GM18861 (cell line): ENCODE data around the gene PCSK5.
"Not testable (repeated sequence)": the region's sequence is repeated elsewhere in the genome, so short reads cannot be mapped to it uniquely, and the experiment has no call there.

Source experiments
- ATAC-seq: cut with Tn5 transposase; IDR thresholded peaks from one replicate; pipeline ENCODE4 v1.9.1; 2021; ENCODE audit not compliant: unreplicated experiment

PCSK5 gene

DNA sequence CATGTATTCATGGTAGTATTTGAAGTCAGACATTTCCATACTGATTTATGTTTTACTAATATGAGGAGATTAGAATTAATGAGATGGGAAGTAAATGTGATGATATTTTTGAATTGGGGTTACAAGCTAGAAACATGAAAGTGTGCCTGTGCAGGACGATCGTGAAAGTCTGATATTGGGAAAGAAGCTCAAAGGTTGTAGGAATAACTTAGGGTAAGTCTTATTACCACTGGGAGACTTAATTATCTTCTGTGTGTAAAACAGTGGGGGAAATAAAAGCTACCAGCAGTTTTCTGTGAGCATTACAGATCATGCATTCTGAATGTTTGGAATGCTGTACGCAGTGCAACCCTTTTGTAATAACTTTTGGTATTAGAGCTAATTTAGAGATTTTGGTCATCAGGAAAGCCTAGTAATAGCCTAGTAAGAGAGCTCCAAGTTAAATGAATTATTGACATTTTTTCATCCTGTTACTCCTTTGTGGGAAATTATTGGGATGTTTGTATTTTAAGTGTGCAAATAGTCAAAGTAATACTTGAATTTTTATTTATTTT lies 153.9 kb downstream of the PCSK5 start:
- ATAC-seq: no peak

DNA sequence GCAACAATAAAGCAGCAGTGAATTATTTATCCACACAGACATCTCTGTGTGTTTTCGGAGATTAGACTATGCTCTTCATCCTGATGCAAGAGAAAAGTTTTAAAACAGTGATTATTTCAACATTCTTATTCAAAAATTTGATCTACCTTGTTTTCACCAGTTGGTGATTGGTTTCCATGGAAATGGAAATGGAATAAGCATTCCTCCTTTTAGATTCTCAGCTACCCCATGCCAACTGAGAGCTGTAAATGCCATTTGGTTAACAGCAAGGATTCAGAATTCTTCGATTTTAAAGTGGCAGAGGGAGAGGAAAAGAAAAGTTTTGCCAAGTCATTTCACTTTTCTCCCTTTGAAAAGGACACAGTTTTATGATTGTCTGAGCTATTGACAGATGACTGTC lies 154.7 kb downstream of the PCSK5 start:
- ATAC-seq: no peak

DNA sequence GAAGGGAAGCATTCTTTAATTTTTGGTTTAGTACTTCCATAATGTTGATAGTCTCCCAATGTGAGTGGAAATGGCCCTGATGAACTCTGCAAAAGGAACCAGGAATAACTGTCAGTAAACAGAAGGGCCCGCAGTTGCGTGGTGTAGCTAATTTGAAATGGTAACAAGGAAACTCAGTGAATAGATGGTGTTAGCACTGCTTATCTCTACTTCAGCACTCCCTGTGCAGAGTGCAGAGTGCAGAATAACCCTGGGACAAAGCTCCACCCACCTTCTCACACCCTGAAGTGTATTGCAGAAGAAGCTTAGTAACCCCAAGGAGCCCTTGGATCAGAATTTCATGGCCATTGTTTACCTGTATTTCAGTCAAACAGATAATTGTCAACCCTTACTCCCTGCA lies 158.9 kb downstream of the PCSK5 start:
- no peak for ATAC-seq

DNA sequence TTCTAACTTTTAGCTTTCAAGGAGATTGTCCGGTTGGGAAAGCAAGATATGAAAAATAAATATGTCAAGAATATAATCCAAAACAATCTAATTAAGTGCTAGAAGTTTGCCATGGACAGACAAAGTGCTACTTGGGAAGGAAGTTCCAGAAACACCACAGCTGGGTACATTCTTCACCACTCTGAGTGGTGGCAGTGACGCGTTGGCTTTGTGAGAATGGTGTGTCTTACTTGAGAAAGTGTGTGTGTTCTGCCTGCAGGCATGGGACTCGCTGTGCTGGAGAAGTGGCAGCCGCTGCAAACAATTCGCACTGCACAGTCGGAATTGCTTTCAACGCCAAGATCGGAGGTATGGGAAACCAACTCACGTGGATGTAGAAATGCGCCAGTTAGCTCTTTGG lies 177.2 kb downstream of the PCSK5 start:
- no peak for ATAC-seq

DNA sequence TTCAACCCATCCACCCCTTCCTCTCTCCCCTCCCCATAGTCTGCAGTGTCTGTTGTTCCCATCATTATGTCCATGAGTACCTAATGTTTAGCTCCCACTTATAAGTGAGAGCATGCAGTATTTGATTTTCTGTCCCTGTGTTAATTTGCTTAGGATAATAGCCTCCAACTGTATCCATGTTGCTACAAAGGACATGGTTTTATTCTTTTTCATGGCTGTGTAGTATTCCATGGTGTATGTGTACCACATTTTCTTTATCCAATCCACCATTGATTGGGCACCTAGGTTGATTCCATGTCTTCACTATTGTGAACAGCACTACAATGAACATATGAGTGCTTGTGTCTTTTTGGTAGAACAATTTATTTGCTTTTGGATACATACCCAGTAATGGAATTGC lies 187.1 kb downstream of the PCSK5 start:
- ATAC-seq: no peak

DNA sequence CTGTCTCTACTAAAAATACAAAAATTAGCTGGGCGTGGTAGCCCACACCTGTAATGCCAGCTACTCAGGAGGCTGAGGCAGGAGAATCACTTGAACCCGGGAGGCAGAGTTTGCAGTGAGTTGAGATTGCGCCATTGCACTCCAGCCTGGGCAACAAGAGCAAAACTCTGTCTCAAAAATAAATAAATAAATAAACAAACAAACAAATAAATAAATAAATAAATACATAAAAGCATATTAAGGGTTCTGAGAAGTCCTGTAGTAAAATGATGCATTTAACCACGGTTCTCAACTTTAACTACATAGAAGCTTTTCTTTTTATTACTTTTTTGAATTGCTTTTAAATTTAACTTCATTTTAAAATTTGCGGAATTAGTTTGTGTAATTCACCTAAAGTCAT lies 190.8 kb downstream of the PCSK5 start:
- not testable (repeated sequence) for ATAC-seq

DNA sequence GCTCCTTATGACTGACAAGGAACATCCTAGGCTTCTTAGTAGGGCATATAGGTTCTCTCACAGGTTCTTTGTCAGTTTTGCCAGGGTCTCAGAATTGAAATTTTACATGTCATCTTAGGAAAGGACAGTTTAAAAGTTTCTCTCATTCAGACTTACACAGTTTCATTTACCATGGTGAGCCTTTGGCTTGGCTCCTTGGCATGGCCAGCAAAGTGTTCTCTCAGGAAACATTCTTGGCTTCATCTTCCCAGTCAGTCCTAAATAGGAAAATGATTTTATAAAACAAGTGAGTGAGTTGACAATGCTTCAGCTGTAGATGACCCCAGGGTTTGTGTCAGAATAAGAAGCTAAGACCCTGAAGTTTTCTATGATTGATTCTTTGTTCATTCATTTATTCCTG lies 191.6 kb downstream of the PCSK5 start:
- no peak for ATAC-seq

DNA sequence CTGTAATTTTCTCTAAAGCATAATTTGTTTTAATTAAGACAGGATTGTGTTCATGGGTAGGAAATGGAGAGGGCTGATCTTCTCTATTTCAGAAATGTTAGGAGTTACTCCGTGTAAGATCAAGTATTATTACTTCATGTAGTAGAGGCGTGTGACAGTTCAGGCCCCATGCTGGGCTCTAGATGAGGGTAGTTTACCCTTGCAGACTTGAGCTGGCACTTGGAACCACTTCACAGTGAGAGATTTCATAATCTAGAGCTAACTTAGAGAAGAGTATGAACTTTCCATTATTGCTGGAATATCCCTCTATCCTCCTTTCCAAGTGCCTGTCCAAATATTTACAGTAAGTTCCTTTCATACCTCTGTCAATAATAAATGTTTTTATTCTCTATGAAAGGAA lies 195.1 kb downstream of the PCSK5 start:
- ATAC-seq: no peak

DNA sequence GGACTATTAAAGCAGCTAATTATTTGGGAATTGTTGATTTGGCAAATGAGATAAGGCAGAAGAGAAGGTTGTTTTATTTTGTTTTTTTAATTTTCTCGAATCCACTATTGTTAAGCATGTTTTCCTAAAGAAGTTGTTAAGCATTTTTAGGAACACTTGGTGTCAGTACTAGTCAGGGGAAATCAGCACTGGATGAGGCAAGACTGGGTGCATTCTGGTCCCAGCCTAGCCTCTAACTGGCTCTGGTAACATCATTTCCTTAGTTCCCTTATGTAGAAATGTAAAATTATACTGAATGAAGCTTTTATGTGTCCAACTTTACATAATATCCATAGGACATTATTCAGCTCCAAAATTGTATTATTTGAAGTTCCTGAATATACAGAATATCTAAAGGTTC lies 196.1 kb downstream of the PCSK5 start:
- ATAC-seq: no peak

DNA sequence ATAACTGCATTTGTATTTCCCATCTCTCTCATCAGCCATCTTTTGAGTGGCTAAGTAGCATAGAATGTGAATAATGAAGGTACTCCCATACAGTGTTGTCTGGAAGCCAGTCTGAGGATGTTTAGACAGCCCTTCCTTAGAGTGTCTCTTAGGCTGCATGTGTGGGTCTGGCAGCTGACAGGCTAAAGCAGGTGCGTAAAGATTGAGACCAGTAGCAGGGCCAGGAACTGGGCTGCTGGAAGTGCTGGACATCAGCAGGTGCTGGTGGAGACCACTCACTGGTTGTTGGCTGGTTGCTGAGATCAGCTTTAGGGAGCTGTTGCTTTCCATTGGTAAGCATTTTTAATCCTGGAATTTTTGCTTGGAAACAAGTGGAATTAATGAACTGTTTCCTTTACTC lies 197.5 kb downstream of the PCSK5 start:
- ATAC-seq: no peak

DNA sequence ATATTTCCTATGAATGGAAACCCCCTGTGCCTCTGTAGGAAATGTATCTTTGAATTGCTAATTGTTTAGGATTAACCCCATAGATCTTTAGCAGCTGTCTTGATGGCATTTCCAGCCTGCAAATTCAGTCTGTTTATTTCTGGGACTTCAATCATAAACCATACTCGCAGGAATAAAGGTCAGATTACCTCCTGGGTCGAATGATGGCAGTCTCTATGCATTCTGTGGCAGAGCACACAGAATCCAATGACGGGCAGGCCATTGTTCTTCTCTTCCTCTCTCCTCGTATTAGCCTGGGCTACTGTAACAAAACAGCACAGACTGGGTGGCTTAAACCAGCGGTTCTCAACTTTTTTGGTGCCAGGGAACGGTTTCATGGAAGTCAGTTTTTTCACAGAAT lies 199.9 kb downstream of the PCSK5 start:
- ATAC-seq: no peak

DNA sequence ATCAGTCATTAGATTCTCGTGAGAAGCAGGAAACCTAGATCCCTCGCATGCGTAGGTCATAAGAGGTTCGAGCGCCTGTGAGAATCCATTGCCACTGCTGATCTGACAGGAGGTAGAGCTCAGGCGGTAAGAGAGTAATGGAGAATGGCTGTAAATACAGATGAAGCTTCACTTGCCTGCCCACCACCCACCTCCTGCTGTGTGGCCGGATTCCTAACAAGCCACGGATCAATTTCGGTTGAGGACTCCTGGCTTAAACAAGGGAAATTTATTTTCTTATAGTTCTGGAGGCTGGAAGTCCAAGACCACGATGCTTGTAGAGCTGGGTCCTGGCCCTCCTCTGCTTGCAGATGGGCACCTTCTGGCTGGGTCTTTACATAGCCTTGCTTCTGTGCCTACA lies 200.4 kb downstream of the PCSK5 start:
- ATAC-seq: no peak

DNA sequence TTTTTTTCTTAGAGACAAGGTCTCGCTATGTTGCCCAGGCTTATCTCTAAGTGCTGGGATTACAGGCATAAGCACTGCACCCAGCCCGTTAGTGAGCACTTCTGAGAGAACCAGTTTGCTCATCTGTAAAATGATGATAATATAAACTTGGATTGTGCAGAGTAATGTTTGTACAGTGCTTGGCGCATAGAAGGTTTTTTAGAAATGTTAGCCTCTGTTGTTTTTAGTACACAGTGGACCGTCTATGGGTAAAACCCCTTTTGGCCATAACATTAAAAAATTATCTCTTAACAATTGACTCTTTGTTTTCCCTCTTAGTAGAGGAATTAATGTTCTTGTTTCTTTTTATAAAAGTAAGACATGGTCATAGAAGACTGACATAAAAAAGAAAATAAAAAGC lies 202.1 kb downstream of the PCSK5 start:
- no peak for ATAC-seq

DNA sequence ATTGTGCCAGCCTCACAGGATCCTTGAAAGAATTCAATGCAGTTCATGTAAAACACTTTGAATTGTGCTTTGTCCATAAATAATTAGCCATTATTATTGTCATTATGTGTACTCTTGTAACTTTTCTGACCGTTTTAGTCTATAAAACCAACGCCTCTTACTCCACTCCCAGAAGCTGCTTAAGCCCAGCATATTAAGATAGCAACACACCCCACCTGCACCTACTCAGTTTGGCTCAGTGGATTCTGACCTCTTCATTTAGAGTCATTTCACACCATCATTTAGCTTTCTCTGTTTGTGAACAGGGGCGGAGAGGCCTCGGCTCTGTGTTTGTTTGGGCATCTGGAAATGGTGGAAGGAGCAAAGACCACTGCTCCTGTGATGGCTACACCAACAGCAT lies 205.1 kb downstream of the PCSK5 start:
- ATAC-seq: no peak

DNA sequence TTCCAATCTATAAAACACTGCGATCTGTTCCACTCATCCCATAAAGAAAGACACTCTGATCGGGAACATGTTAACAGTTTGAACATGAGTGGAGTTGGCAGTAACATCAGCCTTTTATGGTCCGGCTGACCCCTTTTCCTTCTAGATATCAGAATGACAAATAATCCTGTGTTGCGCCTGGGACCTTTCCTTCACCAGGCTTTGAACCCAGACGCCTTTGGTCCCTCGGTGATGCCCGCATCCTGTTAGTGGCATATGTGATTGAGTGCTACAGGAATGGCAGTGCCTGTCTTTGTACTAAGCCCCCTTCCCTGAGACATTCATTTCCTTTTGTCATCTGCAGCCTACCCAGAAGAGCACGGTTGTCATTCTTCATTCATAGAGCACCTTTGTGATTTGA lies 209.0 kb downstream of the PCSK5 start:
- no peak for ATAC-seq

DNA sequence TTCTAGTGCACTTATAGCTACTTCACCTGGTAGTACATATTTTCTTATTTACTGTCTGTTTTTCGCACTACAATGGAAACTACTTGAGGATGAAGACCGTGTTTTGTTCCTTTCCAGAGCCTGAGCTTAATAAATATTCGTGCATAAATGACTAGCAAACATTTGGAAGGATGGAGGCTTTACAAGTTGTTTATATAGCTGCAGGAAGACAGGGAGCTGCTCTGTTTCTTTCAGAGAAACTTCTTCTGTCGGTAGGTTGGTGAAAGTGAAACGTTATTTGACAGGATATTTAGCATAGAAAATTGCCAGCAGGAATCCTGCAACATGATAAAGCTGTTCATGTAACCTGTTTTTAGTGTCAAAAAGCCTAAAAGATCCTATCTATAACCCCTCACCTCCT lies 210.6 kb downstream of the PCSK5 start:
- ATAC-seq: no peak

DNA sequence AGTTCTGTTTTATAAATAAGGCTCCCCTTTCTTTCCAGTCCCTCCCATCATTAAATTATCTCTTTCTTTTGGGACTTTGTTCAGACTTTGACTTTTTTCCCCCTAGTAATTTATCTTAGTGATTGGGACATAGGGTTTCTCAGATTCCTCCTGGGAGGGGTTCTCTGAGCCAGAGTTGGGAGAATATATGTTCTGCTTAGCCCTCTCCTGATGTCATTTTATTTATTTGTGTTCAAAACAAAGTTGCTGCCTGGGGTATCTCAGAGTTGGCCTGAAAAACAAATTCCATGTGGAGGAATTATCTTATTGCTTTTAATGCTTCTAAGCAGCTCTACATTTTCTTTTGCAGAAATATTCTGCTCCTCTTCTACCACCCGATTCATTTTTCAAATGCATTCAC lies 211.0 kb downstream of the PCSK5 start:
- no peak for ATAC-seq

DNA sequence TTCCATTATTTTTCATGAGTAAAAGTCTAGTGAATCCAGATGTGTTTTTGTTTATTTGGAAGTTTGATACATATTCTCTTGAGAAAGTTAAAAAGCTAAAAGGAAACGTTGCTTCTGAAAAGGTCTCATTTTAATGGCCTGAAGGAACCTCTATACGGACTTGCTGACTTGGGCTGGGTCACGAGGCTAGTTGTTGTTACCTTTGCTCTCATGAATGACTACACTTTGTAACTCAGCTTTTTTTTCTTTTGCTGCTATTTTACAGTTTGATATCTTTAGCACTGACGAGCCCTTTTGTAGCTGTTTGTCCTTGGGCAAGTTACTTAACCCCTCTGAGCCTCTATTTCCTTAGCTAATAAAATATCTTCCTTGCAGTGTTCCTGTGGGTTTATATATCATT lies 211.5 kb downstream of the PCSK5 start:
- ATAC-seq: no peak

DNA sequence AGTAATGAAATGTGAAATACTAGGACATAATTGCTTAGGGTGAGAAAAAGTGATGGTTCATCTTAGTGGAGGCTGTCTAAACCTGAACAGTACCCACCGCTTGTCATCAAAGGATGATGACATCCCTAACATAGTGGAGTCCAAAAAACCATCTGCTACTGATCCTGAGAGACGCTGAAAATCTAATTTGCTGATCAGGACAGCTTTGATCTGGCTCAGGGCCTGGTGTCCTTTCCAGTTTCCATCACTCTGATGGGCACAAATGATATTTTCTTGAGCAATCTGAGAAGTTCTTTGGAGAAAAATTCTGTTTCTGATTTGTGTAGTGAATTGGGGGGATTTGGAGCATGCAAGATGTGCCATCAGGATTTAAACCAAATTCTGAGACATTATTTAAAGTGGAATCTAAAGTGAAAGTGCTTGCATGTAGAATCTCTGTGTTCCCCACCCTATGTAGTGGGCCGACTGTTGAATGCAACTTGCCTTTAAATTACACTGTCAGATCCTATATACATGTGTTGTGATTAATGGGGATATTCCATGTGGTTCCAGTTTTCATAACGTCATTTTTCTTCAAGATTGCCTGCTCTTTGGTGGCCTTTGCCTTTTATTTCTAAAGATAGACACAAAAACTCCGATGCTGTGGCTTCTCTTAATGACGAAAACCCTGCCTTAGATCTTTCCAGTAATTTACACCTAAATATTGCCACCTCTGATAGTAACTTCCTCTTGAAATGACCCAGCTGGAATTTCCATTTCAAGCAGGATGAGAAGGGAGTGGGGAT lies 213.2 kb downstream of the PCSK5 start:
- no peak for ATAC-seq

DNA sequence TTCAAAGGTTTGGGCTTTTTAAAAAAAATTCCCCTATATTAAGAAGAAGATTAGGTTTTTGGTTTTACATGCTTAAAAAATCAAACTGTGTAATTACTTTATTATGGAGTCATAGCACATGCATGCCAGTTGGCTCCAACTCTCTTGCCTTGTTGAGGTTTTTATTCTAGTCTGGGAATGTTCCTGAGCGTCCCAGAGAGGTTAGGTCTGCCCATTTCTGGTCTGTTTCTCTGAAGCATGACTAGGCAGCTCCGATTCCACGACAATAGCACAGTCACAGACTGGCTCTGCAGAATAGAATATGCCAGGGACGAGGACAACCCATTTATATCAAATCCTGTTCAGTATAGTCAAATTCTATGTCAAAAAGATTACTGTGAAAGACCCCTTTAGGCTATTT lies 217.0 kb downstream of the PCSK5 start:
- no peak for ATAC-seq

DNA sequence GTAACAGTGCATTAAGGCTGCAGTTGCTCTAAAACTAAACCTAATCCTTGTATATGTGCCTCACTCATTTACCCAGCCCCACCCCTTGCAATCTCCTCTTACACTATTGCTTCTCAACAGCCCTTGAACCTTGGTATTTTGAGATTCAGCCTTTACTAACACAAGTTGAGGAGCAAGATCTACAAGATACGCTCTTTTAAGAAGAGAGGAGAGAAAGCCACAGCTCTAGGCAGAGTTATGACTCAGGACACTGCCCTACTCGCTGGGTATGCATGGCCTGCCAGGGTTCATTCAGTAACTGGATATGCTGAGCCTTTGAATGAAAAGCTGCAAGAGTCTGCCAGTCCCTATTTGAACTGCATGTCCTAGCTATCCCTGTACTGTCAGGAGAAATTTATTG lies 219.5 kb downstream of the PCSK5 start:
- ATAC-seq: no peak

DNA sequence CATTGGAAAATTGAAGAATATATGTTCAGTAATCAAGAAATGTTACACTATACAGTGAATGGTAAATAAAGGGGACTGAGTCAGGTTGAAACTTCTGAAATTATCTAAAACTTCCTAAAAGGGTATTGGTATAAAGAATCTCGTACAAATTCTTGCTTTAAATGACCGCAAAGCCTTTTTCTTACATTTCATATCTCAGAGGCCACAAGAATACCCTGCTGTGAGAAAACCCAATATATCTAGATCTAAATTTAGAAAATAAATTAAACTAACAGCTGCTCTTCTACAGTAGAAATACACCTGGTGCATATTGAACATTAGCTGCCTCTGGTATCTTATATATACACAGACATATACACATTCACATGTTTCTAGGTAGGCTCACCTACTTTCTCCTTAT lies 221.7 kb downstream of the PCSK5 start:
- ATAC-seq: no peak

DNA sequence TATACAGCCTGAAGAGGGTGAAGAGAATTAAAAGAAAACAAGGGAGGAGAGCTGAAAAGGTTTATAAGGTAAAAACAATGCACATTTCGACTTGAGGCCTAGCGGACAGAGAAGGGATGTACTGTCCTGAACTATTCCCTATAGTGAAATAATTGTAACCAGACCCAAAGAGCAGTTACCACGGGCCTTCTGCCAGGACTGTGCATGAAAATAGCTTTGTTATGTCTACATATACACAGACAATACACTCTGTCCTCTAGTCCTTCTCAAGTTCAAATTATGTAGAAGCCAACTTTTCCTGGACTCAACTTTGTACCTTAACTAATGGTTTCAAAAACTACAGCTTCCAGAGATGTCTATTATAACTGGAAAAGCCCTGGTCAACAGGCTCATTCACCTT lies 223.7 kb downstream of the PCSK5 start:
- ATAC-seq: no peak
